Bone marrow (tissue), 2 donors: ENCODE measurements around the gene MMP25.
A peak's percentile ranks its signal among the peaks of the same experiment; 100 is the strongest.
"Not testable (repeated sequence)": the region's sequence is repeated elsewhere in the genome, so short reads cannot be mapped to it uniquely, and the experiment has no call there.

Experiments
- DNase-seq, 2 donors: peaks; one replicate each; lab custom pipeline; 2025; lab: John Stamatoyannopoulos, UW

The MMP25 gene

DNA sequence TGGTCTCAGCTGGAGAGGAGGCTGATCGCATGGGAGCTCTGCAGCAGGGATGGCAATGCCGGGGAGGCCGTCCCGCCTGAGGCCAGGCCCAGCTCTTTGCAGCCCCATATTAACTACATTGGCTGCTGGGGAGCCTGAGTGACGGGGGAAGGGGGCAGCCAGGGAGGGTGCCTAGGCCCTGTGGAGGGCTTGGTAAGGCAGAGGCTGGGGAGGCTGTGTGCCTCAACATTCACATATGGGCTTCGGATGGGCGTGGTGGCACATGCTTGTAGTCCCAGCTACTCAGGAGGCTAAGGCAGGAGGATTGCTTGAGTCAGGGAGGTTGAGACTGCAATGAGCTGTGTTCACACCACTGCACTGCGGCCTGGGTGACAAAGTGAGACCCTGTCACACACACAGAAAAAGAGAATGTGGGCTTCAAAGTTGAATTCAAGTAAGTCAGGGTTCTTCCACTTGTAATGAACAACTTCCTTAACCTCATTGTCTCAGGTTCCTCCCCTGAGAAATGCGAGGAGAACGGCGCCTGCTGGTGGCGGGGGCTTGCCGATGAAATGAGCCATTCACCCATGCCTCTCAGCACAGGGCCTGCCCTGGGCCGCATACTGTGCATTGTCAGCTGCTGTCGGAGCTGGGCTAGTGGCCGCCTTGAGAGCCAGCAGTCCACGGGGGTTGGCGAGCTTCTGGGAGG is 26.4 kb downstream of the MMP25 start:
- DNase-seq: not testable (repeated sequence)

DNA sequence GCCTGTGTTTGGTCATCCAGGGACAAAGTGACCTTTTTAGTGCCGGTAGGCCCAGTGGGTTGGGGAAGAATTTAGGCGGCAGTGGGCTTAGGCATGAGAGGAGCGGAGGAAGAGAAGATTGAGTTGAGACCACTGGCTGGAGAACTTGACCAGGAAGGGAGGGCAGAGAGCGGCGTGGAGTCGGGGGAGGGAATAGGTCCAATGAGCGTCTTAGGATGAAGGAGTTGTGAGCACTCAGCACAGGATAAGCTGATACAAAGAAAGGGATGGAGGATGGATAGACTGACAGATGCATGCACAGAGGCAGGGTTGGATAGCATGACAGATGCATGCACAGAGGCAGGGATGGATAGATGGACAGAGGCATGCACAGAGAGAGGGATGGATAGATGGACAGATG is 27.1 kb downstream of the MMP25 start:
- no peak for DNase-seq

DNA sequence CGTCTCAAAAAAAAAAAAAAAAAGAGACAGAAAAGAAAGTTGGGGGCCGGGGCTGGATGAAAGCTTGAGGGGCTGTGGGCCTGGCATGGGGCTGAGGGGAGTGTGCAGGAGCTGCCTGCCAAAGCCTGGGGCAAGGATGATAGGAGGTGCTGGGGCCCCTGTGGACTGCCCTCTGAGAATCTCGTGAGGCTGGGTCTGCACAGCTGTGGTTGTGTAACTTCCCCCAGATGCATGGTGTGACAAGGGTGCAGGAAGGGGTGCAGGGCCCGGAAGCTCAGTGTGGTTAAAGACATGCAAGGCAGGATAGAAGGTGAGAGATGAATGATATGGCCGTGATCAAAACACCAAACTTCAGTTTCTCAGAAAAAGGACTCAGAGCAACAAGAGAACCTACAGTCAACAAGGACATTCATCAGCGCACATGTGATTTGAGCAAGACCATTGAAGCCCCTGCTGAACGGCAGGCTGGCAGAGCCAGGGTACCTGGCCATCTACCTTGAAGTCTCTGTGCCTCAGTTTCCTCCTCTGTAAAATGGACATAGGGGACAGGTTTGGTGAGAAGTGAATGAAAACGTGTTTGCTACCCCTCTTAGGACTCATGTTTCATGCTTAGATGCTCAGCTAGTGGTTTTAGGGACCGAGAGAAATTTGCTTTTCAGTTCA is 28.6 kb downstream of the MMP25 start:
- DNase-seq: peak in 1 of 2 donors; percentile 89

DNA sequence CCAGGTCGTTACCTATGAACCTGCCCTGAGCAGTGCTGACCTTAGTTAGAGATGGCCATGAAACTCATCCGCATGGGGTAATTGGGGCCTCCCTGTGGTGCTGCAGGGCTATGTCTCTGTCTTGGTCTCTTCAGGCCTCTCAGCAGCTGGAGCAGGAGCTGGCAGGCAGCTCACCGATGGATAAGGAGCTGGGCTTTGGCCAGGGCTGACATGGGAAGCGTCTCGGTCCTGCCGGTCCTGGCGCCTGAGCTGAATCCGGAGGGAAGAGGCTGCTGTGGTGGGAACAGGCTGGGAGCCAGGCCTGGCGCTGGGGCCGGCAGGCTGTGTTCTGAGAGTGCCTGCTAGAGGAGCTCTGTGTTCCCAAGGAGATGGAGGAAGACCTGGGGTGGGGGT is 29.2 kb downstream of the MMP25 start:
- no peak for DNase-seq

DNA sequence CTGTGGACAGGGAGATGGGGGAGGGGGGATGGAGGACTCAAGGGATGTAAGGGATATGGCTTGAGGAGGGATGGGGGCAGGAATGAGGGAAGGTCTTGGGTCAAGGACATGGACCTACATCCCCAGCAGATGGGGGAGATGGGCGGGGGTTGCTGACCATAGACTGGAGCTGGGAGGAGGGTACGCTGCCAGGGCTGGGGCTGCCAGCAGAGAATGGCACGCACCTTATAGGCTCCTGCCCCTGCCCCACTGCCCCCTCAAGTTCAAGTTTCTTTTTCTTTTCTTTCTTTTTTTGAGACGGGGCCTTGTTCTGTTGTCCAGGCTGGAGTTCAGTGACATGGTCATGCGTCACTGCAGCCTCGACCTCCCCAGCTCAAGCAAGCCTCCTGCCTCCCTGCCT is 29.6 kb downstream of the MMP25 start:
- DNase-seq: not testable (repeated sequence)

DNA sequence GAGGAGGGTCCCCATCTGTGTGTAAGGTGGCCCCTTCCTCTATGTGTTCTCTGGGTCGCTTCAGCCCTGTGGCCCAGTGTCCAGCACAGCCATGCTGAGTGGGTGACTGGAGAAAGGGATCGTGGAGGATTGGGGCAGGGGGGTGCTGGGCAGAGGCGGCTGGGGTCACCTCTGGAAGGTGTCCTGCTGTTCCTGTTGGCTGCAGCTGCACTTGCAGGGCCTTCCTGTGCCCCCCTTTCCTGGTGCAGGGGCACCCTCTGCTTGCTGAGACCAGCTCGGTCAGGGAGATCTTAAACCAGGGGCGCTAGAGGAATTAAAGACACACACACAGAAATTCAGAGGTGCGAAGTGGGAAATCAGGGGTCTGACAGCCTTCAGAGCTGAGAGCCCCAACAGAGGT is 30.2 kb downstream of the MMP25 start:
- no peak for DNase-seq

DNA sequence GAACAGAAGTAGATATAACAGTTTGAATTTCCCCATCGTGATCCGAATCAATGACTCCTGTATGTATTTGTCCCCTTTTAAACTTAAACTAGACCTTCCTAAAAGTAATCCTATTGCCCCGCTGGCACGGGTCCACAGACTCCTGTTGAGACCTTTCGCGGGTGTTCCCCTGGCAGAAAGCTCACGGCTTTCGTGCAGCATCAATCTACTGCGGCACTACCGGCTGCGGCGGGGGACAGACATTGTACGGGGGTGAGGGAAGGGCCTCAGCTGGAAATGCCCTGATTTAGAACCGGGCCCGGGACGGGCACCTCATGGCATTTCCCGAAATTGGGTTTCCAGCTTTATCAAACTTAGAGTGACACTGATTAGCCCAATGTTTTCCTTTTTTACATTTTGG is 33.7 kb downstream of the MMP25 start:
- DNase-seq: no peak

DNA sequence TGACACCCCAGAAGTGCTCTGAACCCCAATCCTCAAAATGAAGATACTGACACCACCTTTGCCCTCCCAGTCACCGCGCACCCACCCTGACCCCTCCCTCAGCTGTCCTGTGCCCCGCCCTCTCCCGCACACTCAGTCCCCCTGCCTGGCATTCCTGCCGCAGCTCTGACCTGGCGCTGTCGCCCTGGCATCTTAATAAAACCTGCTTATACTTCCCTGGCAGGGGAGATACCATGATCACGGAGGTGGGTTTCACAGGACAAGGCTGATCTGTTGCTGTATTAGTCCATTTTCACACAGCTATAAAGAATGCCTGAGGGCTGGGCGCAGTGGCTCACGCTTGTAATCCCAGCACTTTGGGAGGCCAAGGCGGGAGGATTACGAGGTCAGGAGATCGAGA is 35.6 kb downstream of the MMP25 start:
- not testable (repeated sequence) for DNase-seq

DNA sequence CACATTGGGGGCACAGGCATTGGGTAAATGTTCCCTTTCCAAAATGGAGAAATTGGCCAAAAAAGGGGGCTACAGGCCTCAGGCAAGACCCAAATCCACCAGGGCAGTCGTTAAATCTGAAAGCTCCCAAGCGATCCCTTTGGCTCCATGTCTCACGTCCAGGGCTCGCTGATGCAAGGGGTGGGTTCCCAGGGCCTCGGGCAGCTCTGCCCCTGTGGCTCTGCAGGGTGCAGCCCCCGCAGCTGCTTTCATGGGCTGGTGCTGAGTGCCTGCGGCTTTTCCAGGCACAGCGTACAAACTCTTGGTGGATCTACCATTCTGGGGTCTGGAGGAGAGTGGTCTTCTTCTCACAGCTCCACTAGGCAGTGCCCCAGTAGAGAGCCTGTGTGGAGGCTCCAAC is 37.0 kb downstream of the MMP25 start:
- DNase-seq: not testable (repeated sequence)

DNA sequence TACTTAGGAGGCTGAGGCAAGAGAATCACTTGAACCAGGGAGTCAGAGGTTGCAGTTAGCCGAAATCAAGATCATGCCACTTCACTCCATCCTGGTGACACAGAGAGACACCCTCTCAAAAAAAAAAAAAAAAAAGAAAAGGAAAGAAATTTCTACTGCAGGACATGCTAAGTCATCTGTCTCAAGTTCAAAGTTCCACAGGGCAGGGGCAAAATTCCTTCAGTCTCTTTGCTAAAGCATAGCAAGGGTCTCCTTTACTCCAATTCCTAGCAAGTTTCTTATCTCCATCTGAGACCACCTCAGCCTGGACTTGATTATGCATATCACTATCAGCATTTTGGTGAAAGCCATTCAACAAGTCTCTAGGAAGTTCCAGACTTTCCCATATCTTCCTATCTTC is 38.1 kb downstream of the MMP25 start:
- DNase-seq: no peak

DNA sequence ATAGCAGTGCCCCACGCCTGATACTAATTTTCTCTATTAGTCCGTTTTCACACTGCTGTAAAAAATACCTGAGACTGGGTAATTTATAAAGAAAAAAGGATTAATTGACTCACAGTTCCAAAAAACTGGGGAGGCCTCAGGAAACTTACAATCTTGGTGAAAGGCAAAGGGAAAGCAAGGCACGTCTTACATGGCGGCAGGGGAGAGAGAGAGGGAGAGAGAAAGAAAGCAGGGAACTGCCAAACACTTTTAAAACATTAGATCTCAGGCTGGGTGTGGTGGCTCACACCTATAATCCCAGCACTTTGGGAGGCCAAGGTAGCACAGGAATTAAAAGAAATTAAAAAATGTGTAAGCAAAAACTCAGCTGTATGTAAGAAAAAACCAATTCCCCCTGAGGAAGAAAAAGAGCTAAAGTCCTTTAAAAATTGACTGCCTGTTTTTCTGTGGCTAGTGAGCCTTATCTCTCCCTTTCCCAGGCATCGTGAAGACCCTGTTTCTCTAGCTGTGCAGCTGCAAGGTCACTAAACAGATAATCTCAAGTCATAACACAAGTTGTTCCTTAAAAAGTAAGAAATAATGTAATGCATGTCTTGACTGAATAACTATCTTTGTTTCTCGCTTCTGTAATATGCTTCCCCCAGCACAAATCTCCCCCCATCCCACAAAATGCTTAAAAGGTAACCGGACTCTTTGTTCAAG is 38.8 kb downstream of the MMP25 start:
- DNase-seq: no peak

DNA sequence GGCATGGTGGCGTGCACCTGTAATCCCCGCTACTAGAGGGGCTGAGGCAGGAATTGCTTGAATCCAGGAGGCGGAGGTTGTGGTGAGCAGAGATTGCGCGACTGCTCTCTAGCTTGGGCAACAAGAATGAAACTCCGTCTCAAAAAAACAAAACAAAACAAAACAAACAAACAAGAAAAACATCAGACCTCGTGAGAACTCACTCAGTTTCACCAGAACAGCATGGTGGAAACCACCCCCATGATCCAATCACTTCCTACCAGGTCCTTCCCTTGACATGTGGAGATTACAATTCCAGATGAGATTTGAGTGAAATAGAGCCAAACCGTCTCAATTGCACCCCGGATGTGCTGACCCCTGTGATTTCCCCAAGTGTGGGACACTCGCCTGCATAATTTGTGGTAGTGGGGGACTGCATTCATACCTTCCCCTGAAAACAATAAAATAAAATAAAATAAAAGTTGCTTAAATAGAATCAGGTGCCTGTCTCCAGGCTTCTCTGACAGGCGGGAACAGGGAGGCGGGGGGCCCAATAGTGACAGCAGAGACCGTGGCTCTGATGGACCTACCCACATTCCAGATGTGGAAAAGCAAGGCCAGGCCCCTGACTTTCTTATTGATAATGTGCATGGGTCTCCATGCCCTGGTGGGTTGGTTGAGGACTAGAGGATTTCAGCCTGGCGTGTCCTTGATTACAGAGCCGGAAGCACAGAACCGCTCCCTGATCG is 39.7 kb downstream of the MMP25 start:
- no peak for DNase-seq

DNA sequence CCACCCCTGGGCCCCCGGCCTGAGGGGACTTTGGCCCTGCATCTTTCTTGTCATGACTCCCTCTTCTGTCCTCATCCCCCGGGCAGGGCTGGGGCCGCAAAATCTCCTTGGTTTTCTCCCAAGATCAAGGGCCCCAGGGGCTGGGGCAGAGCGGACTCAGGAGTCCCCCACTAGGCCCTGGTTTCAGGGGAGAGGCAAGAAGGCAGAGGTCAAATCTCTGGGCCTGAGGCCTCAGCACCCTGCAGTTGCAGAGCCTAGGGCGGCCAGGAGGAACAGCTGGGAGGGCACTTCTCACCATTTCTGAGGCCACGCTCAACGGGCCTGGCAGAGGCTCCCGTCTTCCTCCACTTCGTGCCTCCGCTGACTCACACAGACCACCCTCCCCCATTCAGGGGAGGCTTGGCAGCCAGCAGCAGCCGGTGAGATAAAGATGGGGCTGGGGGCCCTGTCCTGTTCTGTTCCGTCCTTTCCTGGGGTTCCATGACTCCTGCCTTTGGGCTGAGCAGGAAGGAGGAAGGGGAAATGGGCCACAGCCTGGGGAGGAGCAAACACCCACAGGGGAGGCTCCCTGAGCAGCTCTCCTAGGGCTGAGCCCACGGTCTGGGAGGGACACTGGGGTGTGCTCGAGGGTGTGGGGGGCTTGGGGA is 40.4 kb downstream of the MMP25 start:
- peak; percentile 27 to 68 for DNase-seq

DNA sequence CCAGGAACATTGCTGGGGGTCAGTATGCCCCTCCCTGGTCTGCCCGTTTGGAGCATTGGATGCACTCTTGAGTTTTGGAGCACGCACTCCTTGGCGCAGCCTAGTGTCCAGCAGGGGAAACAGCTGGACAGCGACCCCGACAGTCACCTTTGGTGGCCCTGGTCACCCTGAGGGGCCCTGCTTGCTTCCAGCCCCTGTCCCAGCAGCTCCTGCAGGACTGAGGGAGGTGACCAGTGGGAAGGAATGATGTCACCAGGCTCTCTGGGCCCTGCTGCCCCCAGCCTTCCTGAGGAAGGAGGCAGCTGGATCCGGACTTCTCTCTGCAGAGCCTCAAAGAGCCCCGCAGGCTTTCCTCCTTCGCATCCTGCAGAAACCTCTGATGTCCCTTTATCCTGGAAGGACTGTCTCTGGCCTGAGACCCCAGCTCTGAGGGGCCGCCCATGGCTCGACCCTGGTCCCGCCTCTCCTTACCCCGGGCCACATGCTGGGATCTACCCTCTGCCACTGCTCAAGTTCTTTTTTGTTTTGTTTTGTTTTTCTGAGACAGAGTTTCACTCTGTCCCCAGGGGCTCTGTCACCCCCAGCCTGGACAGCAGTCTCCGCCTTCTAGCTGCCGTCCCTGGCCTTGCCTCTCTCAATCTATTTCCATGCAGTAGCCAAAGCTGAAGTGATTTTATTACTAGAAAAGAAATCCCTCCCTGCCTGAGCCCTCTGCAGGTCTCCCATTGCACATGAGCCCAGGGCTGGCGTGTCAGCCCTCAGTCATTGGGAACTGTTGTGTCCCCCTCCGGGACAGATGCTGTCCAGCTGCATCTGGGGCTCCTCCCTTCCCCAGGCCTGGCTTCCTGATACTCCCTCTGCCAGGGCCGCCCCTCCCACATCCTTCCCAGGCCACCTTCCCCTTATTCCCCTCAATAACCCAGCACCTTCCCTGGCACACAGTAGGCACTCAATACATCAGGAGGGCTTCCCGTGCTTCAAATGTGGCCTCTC is 41.2 kb downstream of the MMP25 start:
- no peak for DNase-seq

DNA sequence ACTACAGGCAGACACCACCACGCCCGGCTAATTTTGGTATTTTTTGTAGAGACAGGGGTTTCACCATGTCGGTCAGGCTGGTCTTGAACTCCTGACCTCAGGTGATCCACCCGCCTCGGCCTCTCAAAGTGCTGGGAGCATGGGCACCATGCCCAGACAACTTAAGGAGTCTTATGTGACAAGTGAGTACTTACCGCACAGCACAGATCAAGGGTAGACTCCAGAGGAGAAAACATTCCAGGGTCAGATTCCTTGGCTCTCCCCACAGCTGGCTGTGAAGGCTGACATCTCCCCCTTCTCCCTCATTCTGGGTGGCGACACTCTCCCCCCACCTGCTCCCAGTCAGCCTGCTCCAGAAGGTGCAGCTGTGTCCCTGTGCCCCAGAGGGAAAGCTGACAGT is 42.1 kb downstream of the MMP25 start:
- no peak for DNase-seq

DNA sequence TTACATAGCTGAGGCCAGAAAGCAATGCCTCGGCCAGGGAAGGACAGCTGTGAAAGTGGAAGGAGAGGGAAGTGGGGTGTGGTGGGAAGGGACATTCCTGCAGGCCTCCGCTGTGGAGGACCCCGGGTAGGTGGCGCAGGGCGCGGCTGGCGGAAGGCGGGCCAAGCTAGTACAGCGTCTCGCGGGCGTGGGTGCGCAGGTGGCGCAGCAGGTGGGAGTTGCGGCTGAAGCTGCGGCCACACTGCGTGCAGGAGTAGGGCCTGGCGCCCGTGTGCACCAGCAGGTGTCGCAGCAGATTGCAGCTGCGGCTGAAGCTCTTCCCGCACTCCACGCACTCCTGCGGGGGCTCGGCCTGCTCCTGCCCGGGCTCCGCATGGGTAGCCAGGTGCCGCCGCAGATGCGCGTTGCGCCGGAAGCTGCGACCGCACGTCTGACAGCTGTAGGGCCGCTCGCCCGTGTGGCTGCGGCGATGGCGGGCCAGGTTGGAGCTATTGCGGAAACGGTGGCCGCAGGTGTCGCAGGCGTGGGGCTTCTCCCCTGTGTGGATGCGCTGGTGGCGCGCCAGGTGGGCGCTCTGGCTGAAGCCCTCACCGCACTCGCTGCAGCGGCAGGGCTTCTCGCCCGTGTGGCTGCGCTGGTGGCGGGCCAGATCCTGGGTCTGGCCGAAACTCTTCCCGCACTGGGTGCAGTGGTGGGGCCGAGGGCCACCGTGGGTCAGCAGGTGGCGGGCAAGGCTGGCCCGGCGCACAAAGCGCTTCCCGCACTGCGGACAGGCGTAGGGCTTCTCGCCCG is 42.8 kb downstream of the MMP25 start:
- no peak for DNase-seq

DNA sequence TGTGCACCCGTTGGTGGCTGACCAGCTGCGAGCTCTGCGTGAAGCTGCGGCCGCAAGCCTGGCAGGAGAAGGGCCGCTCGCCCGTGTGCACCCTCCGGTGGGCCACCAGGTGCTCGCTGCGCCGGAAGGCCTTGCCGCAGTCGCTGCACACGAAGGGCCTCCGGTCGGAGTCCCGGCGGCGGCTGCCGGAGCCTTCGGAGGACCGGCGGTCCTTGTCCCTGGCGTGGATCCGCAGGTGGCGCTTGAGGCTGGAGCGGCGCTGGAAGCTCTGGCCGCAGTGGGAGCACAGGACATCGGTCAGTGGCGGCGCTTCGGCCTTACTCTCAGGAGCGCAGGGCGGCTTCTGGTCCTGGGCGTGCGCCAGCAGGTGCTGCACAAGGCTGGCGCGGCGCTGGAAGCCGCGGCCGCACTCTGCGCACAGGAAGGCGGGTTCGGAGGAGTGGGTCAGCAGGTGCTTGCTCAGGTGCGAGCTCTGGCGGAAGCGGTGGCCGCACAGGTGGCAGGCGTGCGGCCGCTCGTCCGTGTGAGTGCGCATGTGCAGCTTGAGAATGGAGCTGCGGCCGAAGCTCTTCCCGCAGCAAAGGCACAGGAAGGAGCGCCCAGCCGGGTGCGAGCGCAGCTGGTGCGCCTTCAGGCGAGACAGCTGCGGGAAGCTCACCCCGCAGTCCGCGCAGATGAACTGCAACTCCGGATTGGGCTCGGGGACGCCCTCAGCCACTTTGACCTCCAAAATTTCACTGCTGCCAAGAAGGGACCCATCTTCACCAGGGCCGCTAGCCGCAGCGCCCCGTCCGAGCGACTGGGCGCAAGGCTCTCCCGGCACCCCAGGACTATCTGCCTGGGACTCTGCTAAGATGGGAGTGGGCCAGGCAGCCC is 43.6 kb downstream of the MMP25 start:
- no peak for DNase-seq

DNA sequence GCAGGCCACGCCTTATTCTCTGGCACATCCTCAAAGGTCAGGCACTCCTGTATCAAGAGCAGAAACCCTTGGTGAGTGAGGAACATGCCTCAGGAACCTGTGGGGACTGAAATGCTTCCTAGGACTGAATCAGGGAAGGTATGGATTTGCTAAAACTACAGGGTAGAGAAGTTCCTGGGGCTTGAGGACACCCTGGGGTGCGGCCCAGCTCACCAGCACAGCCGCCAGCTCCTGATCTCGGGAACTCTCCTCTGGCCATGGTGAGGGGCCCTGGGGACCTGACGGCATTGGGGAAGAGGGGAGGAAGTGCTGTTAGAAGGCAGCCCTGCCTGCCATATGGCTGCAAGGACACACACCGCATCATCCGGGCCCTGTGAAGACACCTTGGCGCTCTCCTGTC is 45.2 kb downstream of the MMP25 start:
- DNase-seq: no peak

DNA sequence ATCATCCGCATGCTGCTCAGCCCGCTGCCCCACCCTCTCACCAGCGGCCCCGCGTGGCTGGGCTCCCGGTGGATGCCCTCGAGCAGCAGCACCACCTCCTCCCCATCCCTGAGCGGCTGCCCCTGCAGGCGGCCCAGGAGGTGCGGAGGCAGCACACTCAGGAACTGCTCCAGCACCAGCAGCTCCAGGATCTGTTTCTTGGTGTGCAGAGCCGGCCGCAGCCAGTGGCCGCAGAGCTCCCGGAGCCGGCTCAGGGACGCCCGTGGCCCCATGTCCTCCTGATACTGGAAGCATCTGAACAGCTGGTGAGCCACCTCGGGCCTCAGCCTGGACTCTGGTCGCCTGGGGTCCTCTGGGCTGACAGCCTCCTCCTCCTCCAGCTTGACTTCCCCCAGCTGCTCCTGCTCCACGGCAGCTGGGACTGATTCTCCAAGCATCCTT is 46.2 kb downstream of the MMP25 start:
- no peak for DNase-seq
